Endothelial cell of umbilical vein (primary cell): ENCODE results near the gene PHF12. TPM values are rescaled to one million over a fixed set of nuclear protein-coding genes. Genes with fewer than 3 reads are reported as not detected.

Experiments
- BruUV-seq: library from RNA; stranded (reverse); fragments of 400-500 nt; replicated peaks from 2 replicates; lab custom pipeline; 2021; lab: Mats Ljungman, UMichigan
- CTCF ChIA-PET: fragments of 300-600, 350-600 bp; sonication (Branson Sonifier 250); formaldehyde crosslinking; loops from one replicate; lab custom pipeline; 2021; ENCODE audit warnings: antibody characterized with exemption, inconsistent platforms; lab: Charles Lee
- POLR2A ChIA-PET: fragments of 300-600, 350-600 bp; sonication (Branson Sonifier 250); formaldehyde crosslinking; loops from one replicate; lab custom pipeline; 2021; ENCODE audit warnings: antibody characterized with exemption, inconsistent platforms; lab: Charles Lee
- DNase-seq: peaks from one replicate; pipeline ENCODE4 v3.0.0-alpha.2; 2011; ENCODE audit warnings: low read depth, low spot score
- FAIRE-seq: peaks from 2 replicates; lab custom pipeline; 2011; peaks lifted over from hg19 to GRCh38; lab: Jason Lieb, UNC
- H2AFZ ChIP-seq: 2 replicates; pipeline ENCODE4 v1.6.0; 2012; ENCODE audit warnings: low read depth, low read length, control low read depth, inconsistent platforms
- H3K27ac ChIP-seq: 2 replicates; pipeline ENCODE4 v1.5.1; 2011; ENCODE audit warnings: low read depth, mild to moderate bottlenecking, control low read depth, low read length, moderate library complexity; ENCODE audit not compliant: insufficient read depth
- H3K27me3 ChIP-seq, 2 experiments: 2 replicates each; pipeline versions ENCODE4 v1.6.0 to v1.6.1; 2011; ENCODE audit warnings: low read length in 2 of 2, mixed read lengths in 1 of 2; ENCODE audit not compliant: control insufficient read depth in 2 of 2, insufficient read depth in 2 of 2
- H3K36me3 ChIP-seq, 2 experiments: 2 replicates in 1 of 2; 3 replicates in 1 of 2; pipeline ENCODE4 v1.5.1; 2011; ENCODE audit warnings: low read length in 2 of 2, mild to moderate bottlenecking in 1 of 2, moderate library complexity in 1 of 2; ENCODE audit not compliant: control insufficient read depth in 2 of 2, insufficient read depth in 2 of 2; ENCODE audit errors: extremely low read depth in 1 of 2
- H3K4me1 ChIP-seq: 3 replicates; pipeline ENCODE4 v1.5.1; 2011; ENCODE audit warnings: mild to moderate bottlenecking, low read length; ENCODE audit not compliant: control insufficient read depth, insufficient read depth; ENCODE audit errors: extremely low read depth
- H3K4me2 ChIP-seq: 2 replicates; pipeline ENCODE4 v1.6.1; 2011; ENCODE audit warnings: low read length, control low read depth, mixed read lengths; ENCODE audit not compliant: insufficient read depth
- H3K4me3 ChIP-seq, 3 experiments: fragments of 200-600 bp in 1 of 3; sonication (generic), shearing (Covaris generic) in 1 of 3; replicated peaks in 1 of 3; 2 replicates each; pipeline ENCODE4 v1.5.1; 2011 to 2016; ENCODE audit warnings: control low read depth in 3 of 3, low read length in 3 of 3, mild to moderate bottlenecking in 2 of 3, inconsistent platforms in 1 of 3, low read depth in 1 of 3, moderate library complexity in 1 of 3; ENCODE audit not compliant: insufficient read depth in 1 of 3
- H3K79me2 ChIP-seq: 2 replicates; pipeline ENCODE4 v1.6.0; 2012; ENCODE audit warnings: low read length, inconsistent platforms; ENCODE audit not compliant: control insufficient read depth, insufficient read depth
- H3K9ac ChIP-seq: replicated peaks from 2 replicates; pipeline ENCODE3; 2011; ENCODE audit warnings: low read length, control low read depth; ENCODE audit not compliant: insufficient read depth; ENCODE audit errors: extremely low read depth
- H3K9me1 ChIP-seq: replicated peaks from 3 replicates; pipeline ENCODE4 v1.6.0; 2011; ENCODE audit warnings: mild to moderate bottlenecking, low read length; ENCODE audit not compliant: control insufficient read depth, insufficient read depth; ENCODE audit errors: extremely low read depth
- H3K9me3 ChIP-seq: replicated peaks from 2 replicates; pipeline ENCODE4 v1.5.1; 2012; ENCODE audit warnings: low read length, inconsistent platforms; ENCODE audit not compliant: control insufficient read depth, insufficient read depth
- H4K20me1 ChIP-seq: replicated peaks from 2 replicates; pipeline ENCODE3; 2011; ENCODE audit warnings: mild to moderate bottlenecking, low read length; ENCODE audit not compliant: control insufficient read depth, insufficient read depth; ENCODE audit errors: extremely low read depth
- EZH2 ChIP-seq: IDR thresholded peaks from 2 replicates; pipeline ENCODE4 v1.6.1; 2012; ENCODE audit warnings: borderline replicate concordance, low read depth, mild to moderate bottlenecking, moderate library complexity, low read length, inconsistent platforms; ENCODE audit not compliant: severe bottlenecking
- FOS ChIP-seq: IDR thresholded peaks from 2 replicates; pipeline ENCODE4 v1.6.1; 2011; ENCODE audit warnings: mild to moderate bottlenecking, low read length, moderate library complexity, borderline replicate concordance; ENCODE audit not compliant: insufficient read depth
- GATA2 ChIP-seq: IDR thresholded peaks from 2 replicates; pipeline ENCODE4 v1.7.0; 2011; ENCODE audit warnings: low read depth, mild to moderate bottlenecking, moderate library complexity, mixed read lengths, low read length; ENCODE audit not compliant: insufficient read length, insufficient read depth
- JUN ChIP-seq: IDR thresholded peaks from 2 replicates; pipeline ENCODE4 v1.6.1; 2011; ENCODE audit warnings: borderline replicate concordance, low read depth; ENCODE audit not compliant: insufficient read length, insufficient read depth
- MYC ChIP-seq: IDR thresholded peaks from one replicate; pipeline ENCODE4 v1.6.1; 2011; ENCODE audit warnings: mild to moderate bottlenecking, low read depth, low read length
- POLR2A ChIP-seq: IDR thresholded peaks from 2 replicates; pipeline ENCODE4 v1.6.1; 2012; ENCODE audit warnings: low read depth, mild to moderate bottlenecking, control low read depth, low read length
- POLR2AphosphoS5 ChIP-seq: IDR thresholded peaks from 2 replicates; pipeline ENCODE4 v1.6.1; 2012; ENCODE audit warnings: low read depth, mild to moderate bottlenecking, control low read depth, low read length, moderate library complexity; ENCODE audit not compliant: insufficient read depth
- dilution Hi-C: fragments of 300-500 bp; cut with MboI; formaldehyde crosslinking; loops from one replicate; pipeline ENCODE4 v1.15.0; 2019; ENCODE audit warnings: low sequenced_read_pairs; ENCODE audit not compliant: extremely low pct_ligation_motif_present
- intact Hi-C: fragments of 100-400 bp; cut with micrococcal nuclease; formaldehyde crosslinking; loops from one replicate; pipeline ENCODE4 v1.10.0; 2022
- polyA plus RNA-seq, 4 experiments: library from polyadenylated mRNA; depleted of rRNA in 3 of 4; stranded (reverse) in 3 of 4; unstranded in 1 of 4; fragments of >200 nt; gene quantifications; 2 replicates each; pipeline versions ENCODE4 v1.2.1 to v1.2.3, GENCODE V29; 2011 to 2012; ENCODE audit warnings: missing spikeins in 1 of 4
- total RNA-seq: library from RNA; stranded (reverse); gene quantifications from 2 replicates; pipeline ENCODE4 v1.2.3, GENCODE V29; 2021
- TF ChIP-seq, protein P1 (sequence below), 2 donors: IDR thresholded peaks; 1 replicate in 1 of 2; 2 replicates in 1 of 2; pipeline ENCODE4 v1.5.1; 2011; ENCODE audit warnings: low read length in 2 of 2, mild to moderate bottlenecking in 2 of 2, moderate library complexity in 2 of 2, control low read depth in 1 of 2, inconsistent platforms in 1 of 2, low read depth in 1 of 2; ENCODE audit not compliant: insufficient read depth in 1 of 2; ENCODE audit errors: extremely low read depth in 1 of 2
- TF ChIP-seq, protein P2 (sequence below): IDR thresholded peaks from 2 replicates; pipeline ENCODE4 v1.6.1; 2011; ENCODE audit not compliant: insufficient read depth, insufficient read length

The PHF12 gene
- total and polyA plus RNA-seq, 2 donors (not counting 3 experiments of a cell fraction or from before 2014, with no cell fraction given): 26.6 to 44.2 TPM

DNA sequence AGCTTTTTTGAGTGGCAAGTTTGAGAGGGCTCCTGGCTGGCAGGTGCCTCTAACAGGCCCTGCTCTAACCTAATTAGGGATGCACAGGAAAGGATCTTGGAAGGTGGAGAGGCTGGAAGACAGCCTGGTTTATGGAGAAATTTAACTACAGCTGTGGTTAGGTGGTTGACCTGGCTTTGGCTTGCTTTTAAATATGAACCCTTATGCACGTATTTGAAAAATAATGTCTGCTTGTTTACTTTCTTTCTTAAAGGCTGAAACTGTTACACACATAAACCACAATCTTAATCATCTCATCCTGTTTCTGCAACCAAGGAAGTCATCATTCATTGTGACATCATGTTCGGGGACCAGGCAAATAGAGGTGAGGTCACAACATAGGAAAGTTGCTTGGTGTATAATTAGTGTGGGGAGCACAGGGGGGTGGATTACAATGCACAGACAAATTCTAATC, 25.4 kb downstream of the PHF12 start:
- intact Hi-C loops: loop anchor here (1.0 kb wide), 1 partner anchor 23 kb away; no protein-coding TSS in a partner anchor
- Histone ChIP-seq H4K20me1 (peaks cover 2% of the 10 kb centered on the region), H3K4me2 (peak overlapping the region; percentile 85), H2AFZ (no peak overlapping the region), H3K4me3 (peak overlapping the region in 1 of 3 experiments; percentile 57), H3K79me2 (peaks cover 35% of the 10 kb centered on the region), H3K4me1 (peaks cover 22% of the 10 kb centered on the region), H3K27me3 (no peaks in the 10 kb centered on the region), H3K9me1 (no peaks in the 10 kb centered on the region), H3K36me3 (peaks cover 0 to 12% of the 10 kb centered on the region in 2 experiments), H3K9ac (peak overlapping the region; percentile 51), H3K27ac (peak overlapping the region; percentile 89), H3K9me3 (no peaks in the 10 kb centered on the region)
- TF ChIP-seq MYC: no peak
- TF ChIP-seq, protein P1, sequence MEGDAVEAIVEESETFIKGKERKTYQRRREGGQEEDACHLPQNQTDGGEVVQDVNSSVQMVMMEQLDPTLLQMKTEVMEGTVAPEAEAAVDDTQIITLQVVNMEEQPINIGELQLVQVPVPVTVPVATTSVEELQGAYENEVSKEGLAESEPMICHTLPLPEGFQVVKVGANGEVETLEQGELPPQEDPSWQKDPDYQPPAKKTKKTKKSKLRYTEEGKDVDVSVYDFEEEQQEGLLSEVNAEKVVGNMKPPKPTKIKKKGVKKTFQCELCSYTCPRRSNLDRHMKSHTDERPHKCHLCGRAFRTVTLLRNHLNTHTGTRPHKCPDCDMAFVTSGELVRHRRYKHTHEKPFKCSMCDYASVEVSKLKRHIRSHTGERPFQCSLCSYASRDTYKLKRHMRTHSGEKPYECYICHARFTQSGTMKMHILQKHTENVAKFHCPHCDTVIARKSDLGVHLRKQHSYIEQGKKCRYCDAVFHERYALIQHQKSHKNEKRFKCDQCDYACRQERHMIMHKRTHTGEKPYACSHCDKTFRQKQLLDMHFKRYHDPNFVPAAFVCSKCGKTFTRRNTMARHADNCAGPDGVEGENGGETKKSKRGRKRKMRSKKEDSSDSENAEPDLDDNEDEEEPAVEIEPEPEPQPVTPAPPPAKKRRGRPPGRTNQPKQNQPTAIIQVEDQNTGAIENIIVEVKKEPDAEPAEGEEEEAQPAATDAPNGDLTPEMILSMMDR (IDR thresholded peaks at IDR 0.05; ENCODE audit: extremely low read depth in 1 of 2, insufficient read depth in 1 of 2, low read depth in 1 of 2, low read length in 2 of 2): no peak
- peak; percentile 91 for TF ChIP-seq FOS
- peak; percentile 75 for TF ChIP-seq GATA2
- TF ChIP-seq EZH2: no peak
- TF ChIP-seq POLR2A: no peak
- peak; percentile 95 for TF ChIP-seq JUN
- peak; percentile 88 for TF ChIP-seq POLR2AphosphoS5
- TF ChIP-seq, protein P2, sequence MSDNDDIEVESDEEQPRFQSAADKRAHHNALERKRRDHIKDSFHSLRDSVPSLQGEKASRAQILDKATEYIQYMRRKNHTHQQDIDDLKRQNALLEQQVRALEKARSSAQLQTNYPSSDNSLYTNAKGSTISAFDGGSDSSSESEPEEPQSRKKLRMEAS: no peak
- dilution Hi-C loops: no loop called here
- BruUV-seq: no TSS peak
- FAIRE-seq: peak; percentile 92
- CTCF ChIA-PET: interaction anchor here (0.8 to 5.3 kb wide), 10 partner anchors 9 to 162 kb away, joined by 3 to 28 read pairs (median 10); no protein-coding TSS in a partner anchor
- POLR2A ChIA-PET: no interaction called here
- peak; percentile 88 for DNase-seq
